Endothelial cell of umbilical vein (primary cell): ENCODE results near the gene PARP12. TPM values are rescaled to one million over a fixed set of nuclear protein-coding genes. Genes with fewer than 3 reads are reported as not detected.
A peak's percentile ranks its signal among the peaks of the same experiment; 100 is the strongest.

Source experiments
- BruUV-seq: library from RNA; stranded (reverse); fragments of 400-500 nt; replicated peaks from 2 replicates; lab custom pipeline; 2021; lab: Mats Ljungman, UMichigan
- CTCF ChIA-PET: fragments of 300-600, 350-600 bp; sonication (Branson Sonifier 250); formaldehyde crosslinking; loops from one replicate; lab custom pipeline; 2021; ENCODE audit warnings: antibody characterized with exemption, inconsistent platforms; lab: Charles Lee
- POLR2A ChIA-PET: fragments of 300-600, 350-600 bp; sonication (Branson Sonifier 250); formaldehyde crosslinking; loops from one replicate; lab custom pipeline; 2021; ENCODE audit warnings: antibody characterized with exemption, inconsistent platforms; lab: Charles Lee
- DNase-seq: peaks from one replicate; pipeline ENCODE4 v3.0.0-alpha.2; 2011; ENCODE audit warnings: low read depth, low spot score
- FAIRE-seq: peaks from 2 replicates; lab custom pipeline; 2011; peaks lifted over from hg19 to GRCh38; lab: Jason Lieb, UNC
- H2AFZ ChIP-seq: 2 replicates; pipeline ENCODE4 v1.6.0; 2012; ENCODE audit warnings: low read depth, low read length, control low read depth, inconsistent platforms
- H3K27ac ChIP-seq: 2 replicates; pipeline ENCODE4 v1.5.1; 2011; ENCODE audit warnings: low read depth, mild to moderate bottlenecking, control low read depth, low read length, moderate library complexity; ENCODE audit not compliant: insufficient read depth
- H3K27me3 ChIP-seq, 2 experiments: 2 replicates each; pipeline versions ENCODE4 v1.6.0 to v1.6.1; 2011; ENCODE audit warnings: low read length in 2 of 2, mixed read lengths in 1 of 2; ENCODE audit not compliant: control insufficient read depth in 2 of 2, insufficient read depth in 2 of 2
- H3K36me3 ChIP-seq, 2 experiments: 2 replicates in 1 of 2; 3 replicates in 1 of 2; pipeline ENCODE4 v1.5.1; 2011; ENCODE audit warnings: low read length in 2 of 2, mild to moderate bottlenecking in 1 of 2, moderate library complexity in 1 of 2; ENCODE audit not compliant: control insufficient read depth in 2 of 2, insufficient read depth in 2 of 2; ENCODE audit errors: extremely low read depth in 1 of 2
- H3K4me1 ChIP-seq: 3 replicates; pipeline ENCODE4 v1.5.1; 2011; ENCODE audit warnings: mild to moderate bottlenecking, low read length; ENCODE audit not compliant: control insufficient read depth, insufficient read depth; ENCODE audit errors: extremely low read depth
- H3K4me2 ChIP-seq: 2 replicates; pipeline ENCODE4 v1.6.1; 2011; ENCODE audit warnings: low read length, control low read depth, mixed read lengths; ENCODE audit not compliant: insufficient read depth
- H3K4me3 ChIP-seq, 3 experiments: fragments of 200-600 bp in 1 of 3; sonication (generic), shearing (Covaris generic) in 1 of 3; replicated peaks in 1 of 3; 2 replicates each; pipeline ENCODE4 v1.5.1; 2011 to 2016; ENCODE audit warnings: control low read depth in 3 of 3, low read length in 3 of 3, mild to moderate bottlenecking in 2 of 3, inconsistent platforms in 1 of 3, low read depth in 1 of 3, moderate library complexity in 1 of 3; ENCODE audit not compliant: insufficient read depth in 1 of 3
- H3K79me2 ChIP-seq: 2 replicates; pipeline ENCODE4 v1.6.0; 2012; ENCODE audit warnings: low read length, inconsistent platforms; ENCODE audit not compliant: control insufficient read depth, insufficient read depth
- H3K9ac ChIP-seq: replicated peaks from 2 replicates; pipeline ENCODE3; 2011; ENCODE audit warnings: low read length, control low read depth; ENCODE audit not compliant: insufficient read depth; ENCODE audit errors: extremely low read depth
- H3K9me1 ChIP-seq: replicated peaks from 3 replicates; pipeline ENCODE4 v1.6.0; 2011; ENCODE audit warnings: mild to moderate bottlenecking, low read length; ENCODE audit not compliant: control insufficient read depth, insufficient read depth; ENCODE audit errors: extremely low read depth
- H3K9me3 ChIP-seq: replicated peaks from 2 replicates; pipeline ENCODE4 v1.5.1; 2012; ENCODE audit warnings: low read length, inconsistent platforms; ENCODE audit not compliant: control insufficient read depth, insufficient read depth
- H4K20me1 ChIP-seq: replicated peaks from 2 replicates; pipeline ENCODE3; 2011; ENCODE audit warnings: mild to moderate bottlenecking, low read length; ENCODE audit not compliant: control insufficient read depth, insufficient read depth; ENCODE audit errors: extremely low read depth
- CTCF ChIP-seq, 2 donors: IDR thresholded peaks; 1 replicate in 1 of 2; 2 replicates in 1 of 2; pipeline ENCODE4 v1.5.1; 2011; ENCODE audit warnings: low read length in 2 of 2, mild to moderate bottlenecking in 2 of 2, moderate library complexity in 2 of 2, control low read depth in 1 of 2, inconsistent platforms in 1 of 2, low read depth in 1 of 2; ENCODE audit not compliant: insufficient read depth in 1 of 2; ENCODE audit errors: extremely low read depth in 1 of 2
- EZH2 ChIP-seq: IDR thresholded peaks from 2 replicates; pipeline ENCODE4 v1.6.1; 2012; ENCODE audit warnings: borderline replicate concordance, low read depth, mild to moderate bottlenecking, moderate library complexity, low read length, inconsistent platforms; ENCODE audit not compliant: severe bottlenecking
- FOS ChIP-seq: IDR thresholded peaks from 2 replicates; pipeline ENCODE4 v1.6.1; 2011; ENCODE audit warnings: mild to moderate bottlenecking, low read length, moderate library complexity, borderline replicate concordance; ENCODE audit not compliant: insufficient read depth
- GATA2 ChIP-seq: IDR thresholded peaks from 2 replicates; pipeline ENCODE4 v1.7.0; 2011; ENCODE audit warnings: low read depth, mild to moderate bottlenecking, moderate library complexity, mixed read lengths, low read length; ENCODE audit not compliant: insufficient read length, insufficient read depth
- JUN ChIP-seq: IDR thresholded peaks from 2 replicates; pipeline ENCODE4 v1.6.1; 2011; ENCODE audit warnings: borderline replicate concordance, low read depth; ENCODE audit not compliant: insufficient read length, insufficient read depth
- MAX ChIP-seq: IDR thresholded peaks from 2 replicates; pipeline ENCODE4 v1.6.1; 2011; ENCODE audit not compliant: insufficient read depth, insufficient read length
- POLR2AphosphoS5 ChIP-seq: IDR thresholded peaks from 2 replicates; pipeline ENCODE4 v1.6.1; 2012; ENCODE audit warnings: low read depth, mild to moderate bottlenecking, control low read depth, low read length, moderate library complexity; ENCODE audit not compliant: insufficient read depth
- dilution Hi-C: fragments of 300-500 bp; cut with MboI; formaldehyde crosslinking; loops from one replicate; pipeline ENCODE4 v1.15.0; 2019; ENCODE audit warnings: low sequenced_read_pairs; ENCODE audit not compliant: extremely low pct_ligation_motif_present
- intact Hi-C: fragments of 100-400 bp; cut with micrococcal nuclease; formaldehyde crosslinking; loops from one replicate; pipeline ENCODE4 v1.10.0; 2022
- polyA plus RNA-seq, 4 experiments: library from polyadenylated mRNA; depleted of rRNA in 3 of 4; stranded (reverse) in 3 of 4; unstranded in 1 of 4; fragments of >200 nt; gene quantifications; 2 replicates each; pipeline versions ENCODE4 v1.2.1 to v1.2.3, GENCODE V29; 2011 to 2012; ENCODE audit warnings: missing spikeins in 1 of 4
- total RNA-seq: library from RNA; stranded (reverse); gene quantifications from 2 replicates; pipeline ENCODE4 v1.2.3, GENCODE V29; 2021

The PARP12 gene
- total and polyA plus RNA-seq, 2 donors (not counting 3 experiments of a cell fraction or from before 2014, with no cell fraction given) = 65.4 to 83.2 TPM

GRCh38 chr7:140093375-140093774 is 30.6 kb upstream of the PARP12 start:
- no peaks in the 10 kb centered on the region for H3K79me2 ChIP-seq
- no peaks in the 10 kb centered on the region for H3K9me3 ChIP-seq
- H3K9me1 ChIP-seq = no peaks in the 10 kb centered on the region
- H3K27ac ChIP-seq = no peak overlapping the region
- H2AFZ ChIP-seq = no peak overlapping the region
- FAIRE-seq (peak; percentile 43), DNase-seq (no peak)
- ChIA-PET CTCF (no interaction called here), POLR2A (no interaction called here)
- H4K20me1 ChIP-seq = no peaks in the 10 kb centered on the region
- H3K36me3 ChIP-seq = peaks cover 0 to 11% of the 10 kb centered on the region in 2 experiments
- BruUV-seq = no TSS peak
- dilution Hi-C loops = no loop called here
- TF ChIP-seq FOS (no peak), EZH2 (no peak)
- intact Hi-C loops = no loop called here
- no peak overlapping the region for H3K4me3 ChIP-seq
- no peak overlapping the region for H3K4me2 ChIP-seq
- no peaks in the 10 kb centered on the region for H3K4me1 ChIP-seq
- H3K9ac ChIP-seq = no peak overlapping the region
- no peaks in the 10 kb centered on the region for H3K27me3 ChIP-seq

- TF ChIP-seq GATA2 = no peak
- no peak for TF ChIP-seq JUN
- no peak for TF ChIP-seq MAX
- no peak for TF ChIP-seq POLR2AphosphoS5
- TF ChIP-seq CTCF (IDR thresholded peaks at IDR 0.05; ENCODE audit: extremely low read depth in 1 of 2, insufficient read depth in 1 of 2, low read depth in 1 of 2, low read length in 2 of 2) = no peak
- no peak for TF ChIP-seq EZH2
- no peaks in the 10 kb centered on the region for H3K27me3 ChIP-seq
- dilution Hi-C loops = no loop called here
- no peak overlapping the region for H3K4me3 ChIP-seq
- POLR2A ChIA-PET = no interaction called here
- H3K36me3 ChIP-seq = no peaks in the 10 kb centered on the region
- CTCF ChIA-PET = interaction anchor here (1.0 to 1.6 kb wide), 5 partner anchors 11 to 484 kb away, joined by 3 to 6 read pairs (median 4); no protein-coding TSS in a partner anchor
- H2AFZ ChIP-seq = no peak overlapping the region
- no peaks in the 10 kb centered on the region for H3K9me3 ChIP-seq
- H4K20me1 ChIP-seq = no peaks in the 10 kb centered on the region
- H3K4me2 ChIP-seq = no peak overlapping the region
- H3K27ac ChIP-seq = no peak overlapping the region
- DNase-seq (no peak), FAIRE-seq (no peak)
- no TSS peak for BruUV-seq
- no peaks in the 10 kb centered on the region for H3K79me2 ChIP-seq
- peaks cover 6% of the 10 kb centered on the region for H3K4me1 ChIP-seq
- H3K9ac ChIP-seq = no peak overlapping the region
- intact Hi-C loops = no loop called here
- H3K9me1 ChIP-seq = no peaks in the 10 kb centered on the region
Measured at GRCh38 chr7:140085447-140085846, 22.7 kb upstream of the PARP12 start.
